ENCODE data around the gene CFAP77. TPM values are rescaled to one million over a fixed set of nuclear protein-coding genes. Genes with fewer than 3 reads are reported as not detected.

Gene CFAP77
- total RNA-seq, 1 donor from 2014 or later = 0.36 TPM

GRCh38 chr9:132517815-132518550 lies 108.0 kb downstream of the CFAP77 start:
- Mint-ChIP-seq H3K27ac (ENCODE audit: unreplicated experiment) (no peak overlapping the region), H3K36me3 (ENCODE audit: low read depth, unreplicated experiment) (no peaks in the 10 kb centered on the region), H3K4me3 (ENCODE audit: unreplicated experiment) (no peak overlapping the region), H3K27me3 (ENCODE audit: low read depth, unreplicated experiment) (peaks cover 61% of the 10 kb centered on the region), H3K4me1 (ENCODE audit: low read depth, unreplicated experiment) (no peaks in the 10 kb centered on the region), H3K9me3 (ENCODE audit: unreplicated experiment) (no peaks in the 10 kb centered on the region)
- Histone ChIP-seq H2AFZ (ENCODE audit: low read depth, low read length) (no peak overlapping the region), H4K20me1 (ENCODE audit: insufficient read depth, low read length) (no peaks in the 10 kb centered on the region), H3K36me3 (ENCODE audit: insufficient read depth, low read length) (no peaks in the 10 kb centered on the region), H3K27ac (ENCODE audit: low read depth, low read length) (no peak overlapping the region), H3K4me3 (ENCODE audit: insufficient read depth, low read depth, low read length) (no peak overlapping the region), H3K27me3 (ENCODE audit: insufficient read depth, low read length) (peaks cover 11% of the 10 kb centered on the region), H3K9ac (ENCODE audit: low read length) (no peak overlapping the region), H3K4me2 (ENCODE audit: low read length) (no peak overlapping the region), H3K79me2 (ENCODE audit: insufficient read depth, low read length) (no peaks in the 10 kb centered on the region), H3K4me1 (ENCODE audit: insufficient read depth, low read length) (no peaks in the 10 kb centered on the region), H3K9me3 (ENCODE audit: insufficient read depth, low read depth, low read length) (no peaks in the 10 kb centered on the region)
- DNase-seq (ENCODE audit: low read depth) (no peak), FAIRE-seq (no peak)
- TF ChIP-seq CTCF (IDR thresholded peaks at IDR 0.05; ENCODE audit: insufficient read depth, low read depth, low read length) (no peak), EZH2 (IDR thresholded peaks at IDR 0.05; ENCODE audit: insufficient read depth, low read length) (no peak)

GRCh38 chr9:132518626-132519025 lies 108.6 kb downstream of the CFAP77 start:
- no peak overlapping the region for H3K27ac Mint-ChIP-seq (ENCODE audit: unreplicated experiment)
- H2AFZ ChIP-seq (ENCODE audit: low read depth, low read length) = no peak overlapping the region
- H3K4me1 Mint-ChIP-seq (ENCODE audit: low read depth, unreplicated experiment) = no peaks in the 10 kb centered on the region
- H3K4me3 ChIP-seq (ENCODE audit: insufficient read depth, low read depth, low read length) = no peak overlapping the region
- H3K79me2 ChIP-seq (ENCODE audit: insufficient read depth, low read length) = no peaks in the 10 kb centered on the region
- no peak overlapping the region for H3K9ac ChIP-seq (ENCODE audit: low read length)
- no peak for FAIRE-seq
- no peak overlapping the region for H3K27ac ChIP-seq (ENCODE audit: low read depth, low read length)
- H3K9me3 Mint-ChIP-seq (ENCODE audit: unreplicated experiment) = no peaks in the 10 kb centered on the region
- TF ChIP-seq CTCF (IDR thresholded peaks at IDR 0.05; ENCODE audit: insufficient read depth, low read depth, low read length) (no peak), EZH2 (IDR thresholded peaks at IDR 0.05; ENCODE audit: insufficient read depth, low read length) (no peak)
- H3K27me3 Mint-ChIP-seq (ENCODE audit: low read depth, unreplicated experiment) = peaks cover 58% of the 10 kb centered on the region
- no peaks in the 10 kb centered on the region for H3K36me3 ChIP-seq (ENCODE audit: insufficient read depth, low read length)
- H3K27me3 ChIP-seq (ENCODE audit: insufficient read depth, low read length) = peaks cover 11% of the 10 kb centered on the region
- H3K4me1 ChIP-seq (ENCODE audit: insufficient read depth, low read length) = no peaks in the 10 kb centered on the region
- DNase-seq (ENCODE audit: low read depth) = no peak
- no peaks in the 10 kb centered on the region for H3K9me3 ChIP-seq (ENCODE audit: insufficient read depth, low read depth, low read length)
- no peak overlapping the region for H3K4me3 Mint-ChIP-seq (ENCODE audit: unreplicated experiment)
- H4K20me1 ChIP-seq (ENCODE audit: insufficient read depth, low read length) = no peaks in the 10 kb centered on the region
- no peak overlapping the region for H3K4me2 ChIP-seq (ENCODE audit: low read length)
- H3K36me3 Mint-ChIP-seq (ENCODE audit: low read depth, unreplicated experiment) = no peaks in the 10 kb centered on the region

- Histone ChIP-seq H3K27me3 (ENCODE audit: insufficient read depth, low read length) (peaks cover 11% of the 10 kb centered on the region), H4K20me1 (ENCODE audit: insufficient read depth, low read length) (no peaks in the 10 kb centered on the region), H3K9ac (ENCODE audit: low read length) (no peak overlapping the region), H2AFZ (ENCODE audit: low read depth, low read length) (no peak overlapping the region), H3K4me2 (ENCODE audit: low read length) (no peak overlapping the region), H3K4me3 (ENCODE audit: insufficient read depth, low read depth, low read length) (no peak overlapping the region), H3K36me3 (ENCODE audit: insufficient read depth, low read length) (no peaks in the 10 kb centered on the region), H3K79me2 (ENCODE audit: insufficient read depth, low read length) (no peaks in the 10 kb centered on the region), H3K27ac (ENCODE audit: low read depth, low read length) (no peak overlapping the region), H3K4me1 (ENCODE audit: insufficient read depth, low read length) (no peaks in the 10 kb centered on the region), H3K9me3 (ENCODE audit: insufficient read depth, low read depth, low read length) (no peaks in the 10 kb centered on the region)
- Mint-ChIP-seq H3K36me3 (ENCODE audit: low read depth, unreplicated experiment) (no peaks in the 10 kb centered on the region), H3K27me3 (ENCODE audit: low read depth, unreplicated experiment) (peaks cover 55% of the 10 kb centered on the region), H3K9me3 (ENCODE audit: unreplicated experiment) (no peaks in the 10 kb centered on the region), H3K4me3 (ENCODE audit: unreplicated experiment) (no peak overlapping the region), H3K4me1 (ENCODE audit: low read depth, unreplicated experiment) (no peaks in the 10 kb centered on the region), H3K27ac (ENCODE audit: unreplicated experiment) (no peak overlapping the region)
- DNase-seq (ENCODE audit: low read depth) (no peak), FAIRE-seq (no peak)
- TF ChIP-seq EZH2 (IDR thresholded peaks at IDR 0.05; ENCODE audit: insufficient read depth, low read length) (no peak), CTCF (IDR thresholded peaks at IDR 0.05; ENCODE audit: insufficient read depth, low read depth, low read length) (no peak)
Measured at GRCh38 chr9:132519033-132519432, 109.0 kb downstream of the CFAP77 start.
